SIG-M5 (cell line): ENCODE data around the gene SLC27A1.
"Not testable (repeated sequence)": the region's sequence is repeated elsewhere in the genome, so short reads cannot be mapped to it uniquely, and the experiment has no call there.

ENCODE experiments used
- DNase-seq: peaks from one replicate; lab custom pipeline; 2025; lab: John Stamatoyannopoulos, UW

The SLC27A1 gene

GRCh38 chr19:17511724-17512573 is 41.6 kb downstream of the SLC27A1 start:
- peak; percentile 24 for DNase-seq

GRCh38 chr19:17512574-17512939 is 42.2 kb downstream of the SLC27A1 start:
- no peak for DNase-seq

GRCh38 chr19:17515408-17516149 is 45.3 kb downstream of the SLC27A1 start:
- DNase-seq: no peak

GRCh38 chr19:17517898-17518297 is 47.6 kb downstream of the SLC27A1 start:
- no peak for DNase-seq

GRCh38 chr19:17518654-17519053 is 48.3 kb downstream of the SLC27A1 start:
- DNase-seq: not testable (repeated sequence)

- no peak for DNase-seq
These were observed 49.6 kb downstream of the SLC27A1 start for GRCh38 chr19:17519967-17520366.

- DNase-seq: no peak
These were observed 50.5 kb downstream of the SLC27A1 start for GRCh38 chr19:17520865-17521264.

- DNase-seq: peak; percentile 82
These were observed 52.9 kb downstream of the SLC27A1 start for GRCh38 chr19:17522988-17523872.

- DNase-seq: no peak
These were observed 54.3 kb downstream of the SLC27A1 start for GRCh38 chr19:17524651-17525050.

- no peak for DNase-seq
These were observed 54.8 kb downstream of the SLC27A1 start for GRCh38 chr19:17525141-17525540.

GRCh38 chr19:17526922-17527321 is 56.6 kb downstream of the SLC27A1 start:
- DNase-seq: no peak

- no peak for DNase-seq
These were observed 57.0 kb downstream of the SLC27A1 start for GRCh38 chr19:17527326-17527725.

GRCh38 chr19:17528610-17529009 is 58.3 kb downstream of the SLC27A1 start:
- DNase-seq: no peak

GRCh38 chr19:17529239-17530158 is 59.2 kb downstream of the SLC27A1 start:
- no peak for DNase-seq

- DNase-seq: no peak
These were observed 60.3 kb downstream of the SLC27A1 start for GRCh38 chr19:17530586-17530985.

GRCh38 chr19:17532116-17532515 is 61.8 kb downstream of the SLC27A1 start:
- no peak for DNase-seq

- no peak for DNase-seq
These were observed 62.2 kb downstream of the SLC27A1 start for GRCh38 chr19:17532557-17532956.

GRCh38 chr19:17534767-17535166 is 64.4 kb downstream of the SLC27A1 start:
- DNase-seq: no peak

GRCh38 chr19:17536955-17537354 is 66.6 kb downstream of the SLC27A1 start:
- DNase-seq: no peak

- no peak for DNase-seq
These were observed 68.4 kb downstream of the SLC27A1 start for GRCh38 chr19:17538684-17539237.
